NCI-H128 (cell line): ENCODE results near the gene SLC25A21.

Source experiments
- DNase-seq: peaks from one replicate; lab custom pipeline; 2025; ENCODE audit not compliant: unreplicated experiment; lab: John Stamatoyannopoulos, UW

Gene SLC25A21

GRCh38 chr14:36785511-36785910 is 386.9 kb downstream of the SLC25A21 start:
- no peak for DNase-seq

DNA sequence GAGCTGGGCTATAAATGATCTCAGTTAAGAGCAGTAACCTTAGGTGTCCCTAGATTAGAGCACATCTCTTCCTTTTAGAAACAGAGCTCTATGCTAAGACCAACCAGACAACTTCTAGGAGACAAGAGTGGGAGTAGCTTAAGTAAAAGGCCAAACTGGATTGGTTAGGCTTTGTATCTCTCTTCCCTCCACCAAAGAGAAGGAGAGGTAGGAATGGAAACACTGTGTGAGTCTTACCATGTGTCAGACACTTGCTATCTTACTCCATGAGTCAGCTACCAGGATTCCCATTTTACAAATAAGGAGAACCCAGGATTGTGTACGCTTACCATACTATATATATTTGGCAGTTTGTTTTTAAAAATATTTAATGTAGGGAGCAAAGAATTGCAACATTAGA is 387.9 kb downstream of the SLC25A21 start:
- no peak for DNase-seq

DNA sequence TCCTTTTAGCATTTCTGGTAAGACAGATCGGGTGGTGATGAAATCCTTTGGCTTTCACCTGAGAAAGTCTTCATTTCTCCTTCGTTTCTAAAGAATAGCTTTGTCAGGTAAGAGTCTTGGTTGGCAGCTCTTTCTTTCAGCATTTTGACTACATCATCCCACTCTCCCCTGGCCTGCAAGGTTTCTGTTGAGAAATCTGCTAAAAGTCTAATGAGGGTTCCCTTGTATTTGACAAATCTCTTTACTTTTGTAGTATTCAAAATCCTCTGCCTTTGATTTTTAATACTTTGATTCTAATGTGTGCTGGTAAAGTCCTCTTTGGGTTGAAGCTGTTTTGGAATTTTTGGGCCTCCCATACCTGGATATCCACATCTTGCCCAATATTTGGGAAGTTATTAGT is 390.5 kb downstream of the SLC25A21 start:
- no peak for DNase-seq

DNA sequence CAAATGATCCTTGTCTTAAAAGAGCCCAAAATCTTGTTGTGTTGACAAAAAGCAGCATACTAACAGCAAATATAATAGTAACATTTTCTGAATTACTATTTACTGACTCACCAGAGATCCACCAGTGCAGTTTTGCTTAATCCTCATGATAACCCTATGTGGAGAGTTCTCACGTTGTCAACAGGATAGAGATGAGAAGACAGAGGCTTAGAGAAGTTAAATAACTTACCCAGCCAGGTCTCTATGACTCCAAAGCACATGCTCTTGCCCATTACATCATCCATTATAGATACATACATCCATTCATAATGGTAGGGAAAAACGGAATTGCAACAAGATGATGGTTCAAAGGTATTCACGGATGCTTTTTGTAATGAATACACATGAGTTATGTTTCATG is 398.8 kb downstream of the SLC25A21 start:
- no peak for DNase-seq

GRCh38 chr14:36773136-36773540 is 399.3 kb downstream of the SLC25A21 start:
- DNase-seq, result no peak

GRCh38 chr14:36771028-36771640 is 401.3 kb downstream of the SLC25A21 start:
- peak; percentile 80 for DNase-seq

DNA sequence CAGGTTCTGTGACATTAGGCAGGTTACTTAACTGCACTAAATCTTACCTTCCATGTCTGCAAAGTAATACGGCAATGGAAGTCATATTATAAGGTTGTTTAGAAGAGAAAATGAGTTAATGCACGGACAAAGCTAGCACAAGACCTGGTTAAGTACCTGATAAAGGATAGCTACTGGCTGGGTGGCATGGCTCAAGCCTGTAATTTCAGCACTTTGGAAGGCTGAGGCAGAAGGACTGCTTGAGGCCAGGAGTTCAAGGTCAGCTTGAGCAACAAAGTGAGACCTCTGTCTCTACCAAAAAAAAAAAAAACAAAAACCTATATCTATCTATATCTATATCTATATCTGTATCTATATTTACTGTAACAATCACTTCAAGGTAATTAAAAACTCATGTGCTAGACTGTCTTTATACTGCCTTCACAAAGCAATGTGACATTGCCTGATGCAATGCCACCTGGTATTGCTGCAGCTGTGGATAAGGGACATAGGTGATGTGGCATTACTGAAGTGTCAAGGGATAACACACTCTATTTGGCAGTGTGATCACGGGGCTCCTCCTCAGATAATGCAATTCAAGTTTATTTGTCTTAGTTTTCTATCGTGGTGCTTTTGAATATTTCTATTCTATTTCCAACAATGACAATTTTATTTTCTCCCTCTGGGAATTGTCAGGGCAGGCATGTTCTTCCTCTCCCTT is 403.6 kb downstream of the SLC25A21 start:
- DNase-seq, result no peak

DNA sequence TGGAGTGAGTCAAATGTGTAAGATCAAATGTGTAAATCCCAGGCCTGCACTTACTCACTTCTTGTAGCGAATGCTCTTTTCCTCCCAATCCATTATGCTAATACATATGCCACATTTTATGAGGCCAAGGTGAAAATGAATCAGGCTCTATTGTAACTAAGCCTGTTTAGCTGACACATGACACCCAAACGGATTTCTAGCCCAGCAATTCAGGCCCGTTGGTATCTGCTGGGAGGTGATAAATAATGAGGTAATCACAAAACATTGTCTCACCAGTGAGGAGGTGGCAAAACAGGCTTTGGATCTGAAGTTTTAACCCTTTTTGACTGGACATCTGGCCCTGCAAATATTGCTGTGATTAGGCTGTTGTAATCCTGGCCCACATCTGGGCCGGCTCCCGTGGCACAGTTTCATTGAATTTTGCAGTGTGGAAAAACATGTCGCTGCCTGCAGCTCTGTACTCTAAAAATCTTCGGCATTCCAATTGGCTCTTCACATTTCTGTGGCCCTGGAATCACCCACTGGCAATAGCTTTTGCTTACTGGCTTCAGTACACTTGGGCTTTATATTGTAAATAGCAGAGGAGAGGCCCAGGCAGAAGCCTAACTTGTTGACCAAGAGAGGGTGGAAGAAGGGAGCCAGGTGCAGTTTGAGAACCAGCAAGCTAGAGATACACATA is 404.7 kb downstream of the SLC25A21 start:
- DNase-seq, result peak; percentile 81

DNA sequence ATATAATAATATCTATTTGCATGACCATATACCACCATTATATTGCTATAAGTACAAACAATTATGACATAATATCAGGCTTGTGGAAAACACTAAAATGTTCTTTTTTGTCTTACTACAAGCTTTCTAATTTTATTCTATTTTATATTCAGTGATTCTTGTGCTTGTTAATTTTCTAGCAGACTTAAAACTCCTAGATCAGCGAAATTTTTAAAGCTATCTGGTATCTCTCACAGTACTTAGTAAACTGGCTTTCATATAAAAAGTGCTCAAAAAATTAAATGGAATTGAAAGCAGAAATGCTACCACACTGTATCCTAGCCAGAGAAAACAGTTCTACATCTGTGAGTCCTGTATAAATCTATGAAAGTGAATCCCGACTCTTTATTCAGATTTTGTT is 405.4 kb downstream of the SLC25A21 start:
- DNase-seq, result no peak

- DNase-seq, result no peak
These were observed 414.4 kb downstream of the SLC25A21 start for GRCh38 chr14:36757734-36758601.

- DNase-seq, result no peak
These were observed 416.2 kb downstream of the SLC25A21 start for GRCh38 chr14:36756226-36756625.

DNA sequence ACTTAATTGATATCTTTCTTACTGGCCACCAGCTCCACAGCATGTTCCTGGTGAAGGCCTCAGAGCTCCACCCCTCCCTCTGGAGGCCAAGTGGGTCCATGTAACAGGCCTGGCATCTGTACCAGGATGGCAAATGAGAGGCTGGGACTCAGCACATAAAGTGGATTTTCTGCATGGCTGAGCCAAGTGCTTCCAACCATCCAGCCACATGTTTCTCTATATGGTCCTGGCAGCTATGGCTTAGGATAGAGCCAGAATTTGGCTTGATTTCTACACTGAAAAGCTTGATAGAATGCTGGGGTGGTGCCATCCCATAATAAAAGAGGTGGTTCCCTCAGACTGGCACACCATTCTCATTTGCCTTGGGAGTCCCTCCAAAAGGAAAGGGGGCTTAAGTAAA is 416.6 kb downstream of the SLC25A21 start:
- no peak for DNase-seq

- no peak for DNase-seq
These were observed 420.5 kb downstream of the SLC25A21 start for GRCh38 chr14:36751920-36752319.

GRCh38 chr14:36751106-36751505 is 421.3 kb downstream of the SLC25A21 start:
- DNase-seq, result no peak

- DNase-seq, result no peak
These were observed 422.2 kb downstream of the SLC25A21 start for GRCh38 chr14:36750244-36750643.

DNA sequence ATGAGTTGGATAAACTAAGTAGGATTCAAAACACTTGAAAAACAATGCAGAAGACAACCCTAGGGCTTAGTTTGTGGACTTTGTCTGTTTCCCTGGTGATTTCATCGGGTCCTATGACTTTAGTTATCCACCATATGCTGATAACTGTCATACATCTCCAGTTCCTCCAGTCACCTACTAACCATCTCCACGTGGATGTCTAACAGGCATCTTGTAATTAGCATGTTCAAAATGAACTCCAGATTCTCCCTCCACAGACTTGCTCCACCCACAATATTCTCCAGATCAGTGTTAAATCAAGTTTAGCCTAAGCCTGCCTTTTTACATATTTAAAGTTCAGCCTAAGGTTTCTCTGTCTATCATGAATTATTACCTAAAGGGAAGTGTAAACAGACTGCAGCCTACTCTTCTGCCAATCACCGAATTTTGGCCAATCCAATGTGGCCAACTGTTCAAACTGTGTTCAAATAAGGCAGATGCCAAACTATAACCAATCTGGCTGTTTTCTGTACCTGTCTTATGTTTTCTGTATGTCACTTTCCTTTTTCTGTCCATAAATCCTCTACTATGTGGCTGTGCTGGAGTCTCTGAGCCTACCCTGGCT is 423.7 kb downstream of the SLC25A21 start:
- no peak for DNase-seq

DNA sequence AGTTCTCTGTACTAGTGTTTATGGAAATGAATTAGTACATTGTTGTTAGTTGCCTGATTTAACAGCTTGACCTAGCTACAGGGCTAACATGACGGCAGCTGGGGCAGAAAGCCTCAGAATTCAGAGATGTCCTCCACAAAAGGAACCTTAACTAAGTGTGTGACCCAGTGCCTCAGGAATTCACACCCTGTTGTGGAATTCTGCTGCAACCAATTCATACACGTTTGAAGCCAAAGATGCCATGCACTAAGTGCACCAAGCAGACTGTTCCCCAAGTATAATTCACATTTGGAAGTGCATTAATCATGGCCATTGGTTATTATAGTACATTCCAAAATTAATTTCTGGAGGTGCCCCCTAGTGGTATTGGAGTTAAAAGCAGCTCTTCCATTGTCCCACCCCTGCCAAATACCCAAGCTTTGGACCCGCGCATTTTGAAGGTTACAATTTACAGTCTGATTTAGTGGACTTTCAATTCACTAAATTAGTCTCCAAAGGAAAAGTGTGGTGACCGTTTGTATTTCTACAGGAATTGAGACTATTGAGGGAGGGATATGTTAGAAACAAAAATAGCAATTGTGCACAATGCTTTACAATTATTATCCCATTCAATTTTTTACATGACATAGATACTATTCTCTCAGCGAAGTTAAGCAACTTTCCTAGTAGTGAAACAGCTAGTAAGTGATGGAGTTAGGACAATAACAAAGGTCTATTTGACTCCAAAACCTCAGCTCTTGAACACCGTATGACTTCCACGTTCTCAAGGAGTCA is 424.8 kb downstream of the SLC25A21 start:
- DNase-seq, result no peak

DNA sequence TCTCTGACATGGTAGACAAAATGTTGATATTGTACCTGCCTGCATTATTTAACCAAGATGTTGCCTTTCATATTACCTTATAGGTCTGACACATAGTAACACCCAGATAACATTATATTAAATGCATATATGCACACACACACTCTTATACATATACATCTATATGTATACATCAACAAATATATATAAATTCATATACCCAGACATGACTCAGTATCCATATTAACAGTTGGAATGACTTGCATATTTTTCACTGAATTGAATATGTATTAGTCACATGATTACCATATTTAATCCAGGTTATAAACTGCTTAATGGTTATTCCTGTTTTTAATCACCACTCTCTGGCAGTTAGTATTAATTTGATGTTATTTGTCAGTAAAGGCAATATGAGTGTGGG is 425.5 kb downstream of the SLC25A21 start:
- DNase-seq, result no peak

- DNase-seq, result no peak
These were observed 430.5 kb downstream of the SLC25A21 start for GRCh38 chr14:36741858-36742257.

- no peak for DNase-seq
These were observed 434.1 kb downstream of the SLC25A21 start for GRCh38 chr14:36738269-36738668.
